T-helper 2 cell (primary cell): ENCODE measurements around the gene FSTL4.
"Not testable (repeated sequence)": the region's sequence is repeated elsewhere in the genome, so short reads cannot be mapped to it uniquely, and the experiment has no call there.

Experiments used
- DNase-seq, 5 experiments: peaks; one replicate each; pipeline versions ENCODE4 v3.0.0 to v3.0.0-alpha.2; 2012 to 2022

FSTL4 gene

DNA sequence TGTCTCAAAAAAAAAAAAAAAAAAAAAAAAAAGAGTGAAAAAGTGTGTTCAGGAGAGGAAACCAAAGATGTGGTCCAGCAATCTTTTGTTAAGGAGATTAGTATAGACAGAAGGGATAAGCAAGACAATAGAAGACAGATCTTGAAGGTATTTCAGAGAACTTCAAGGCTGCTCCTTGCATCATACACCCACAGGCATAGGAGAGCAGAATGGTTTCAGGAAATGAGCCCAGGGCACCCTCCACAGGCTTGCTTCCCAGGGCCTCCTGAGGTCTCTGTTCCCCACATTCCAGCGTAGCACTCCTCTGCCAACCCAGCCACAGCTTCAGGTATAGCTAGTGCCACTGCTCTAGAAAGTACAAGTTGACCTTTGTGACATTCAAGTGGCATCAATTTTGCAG is 65.8 kb downstream of the FSTL4 start:
- DNase-seq: no peak

DNA sequence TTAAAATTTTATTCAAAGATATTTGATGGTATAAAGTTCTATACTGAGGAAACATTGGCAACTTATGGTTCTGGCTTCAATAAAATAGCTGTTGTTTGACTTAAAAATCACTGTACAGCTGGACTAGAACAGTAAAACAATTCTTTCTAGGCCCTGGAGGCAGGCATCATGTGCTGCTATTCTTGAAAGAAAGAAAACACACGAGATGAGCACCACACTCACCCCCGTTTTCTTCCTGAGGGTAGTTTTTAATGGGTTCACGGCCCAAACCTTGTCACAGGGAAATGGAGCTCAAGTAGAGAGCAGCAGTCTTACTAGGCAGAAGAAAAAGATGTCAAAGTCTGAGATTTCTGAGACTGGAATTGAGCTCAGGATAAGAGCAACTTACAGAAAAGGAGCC is 68.0 kb downstream of the FSTL4 start:
- DNase-seq: no peak

DNA sequence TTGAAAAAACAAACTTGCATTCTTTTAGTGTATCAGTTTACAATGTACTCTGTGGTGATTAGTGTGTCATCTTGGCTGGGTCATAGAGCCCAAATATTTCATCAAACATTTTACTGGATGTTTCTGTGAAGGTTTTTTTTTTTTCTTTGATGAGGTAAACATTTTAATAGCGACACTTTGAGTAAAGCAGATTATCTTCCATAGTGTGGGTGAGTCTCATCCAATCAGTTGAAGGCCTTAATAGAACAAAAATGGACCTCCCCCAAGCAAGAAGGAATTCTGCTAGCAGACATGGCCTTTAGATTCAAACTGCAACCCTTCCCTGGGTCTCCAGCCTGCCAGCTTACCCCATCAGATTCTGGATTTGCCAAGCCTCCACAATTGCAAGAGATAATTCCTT is 72.5 kb downstream of the FSTL4 start:
- no peak for DNase-seq

DNA sequence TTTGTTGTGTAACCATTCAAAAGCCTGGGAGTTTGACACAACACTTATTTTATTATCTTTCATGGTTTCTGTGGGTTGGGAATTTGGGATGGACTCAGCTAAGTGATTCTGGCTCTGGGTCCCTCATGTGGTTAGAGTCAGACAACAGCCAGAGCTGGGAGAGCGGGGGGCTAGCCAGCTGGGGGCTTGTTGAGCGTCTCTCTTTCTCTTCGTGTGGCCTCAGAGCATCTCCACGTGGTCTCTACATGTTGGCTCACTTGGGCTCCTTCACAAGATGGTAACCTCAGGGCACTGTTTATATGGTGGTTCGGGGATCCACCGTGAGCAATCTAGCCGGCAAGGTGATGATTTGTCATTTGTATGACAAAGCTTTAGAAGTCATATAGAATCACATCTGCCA is 73.6 kb downstream of the FSTL4 start:
- DNase-seq: no peak

DNA sequence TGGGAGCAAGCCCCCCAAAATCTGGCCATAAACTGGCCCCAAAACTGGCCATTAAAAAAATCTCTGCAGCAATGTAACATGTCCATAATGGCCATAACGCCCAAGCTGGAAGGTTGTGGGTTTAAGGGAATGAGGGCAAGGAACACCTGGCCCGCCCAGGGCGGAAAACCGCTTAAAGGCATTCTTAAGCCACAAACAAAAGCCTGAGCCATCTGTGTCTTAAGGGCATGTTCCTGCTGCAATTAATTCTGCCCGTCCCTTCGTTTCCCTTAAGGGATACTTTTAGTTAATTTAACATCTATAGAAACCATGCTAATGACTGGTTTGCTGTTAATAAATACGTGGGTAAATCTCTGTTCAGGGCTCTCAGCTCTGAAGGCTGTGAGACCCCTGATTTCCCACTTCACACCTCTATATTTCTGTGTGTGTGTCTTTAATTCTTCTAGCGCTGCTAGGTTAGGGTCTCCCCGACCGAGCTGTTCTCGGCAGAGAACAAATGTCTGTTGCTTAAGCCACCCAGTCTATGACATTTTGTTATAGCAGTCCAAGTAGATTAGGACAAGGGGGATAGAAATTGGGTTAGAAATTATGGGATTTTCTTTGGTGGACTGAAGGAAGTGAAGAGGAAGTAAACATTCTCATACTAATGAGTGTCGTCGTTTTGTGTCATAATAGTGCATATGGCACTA is 77.0 kb downstream of the FSTL4 start:
- DNase-seq: not testable (repeated sequence)

DNA sequence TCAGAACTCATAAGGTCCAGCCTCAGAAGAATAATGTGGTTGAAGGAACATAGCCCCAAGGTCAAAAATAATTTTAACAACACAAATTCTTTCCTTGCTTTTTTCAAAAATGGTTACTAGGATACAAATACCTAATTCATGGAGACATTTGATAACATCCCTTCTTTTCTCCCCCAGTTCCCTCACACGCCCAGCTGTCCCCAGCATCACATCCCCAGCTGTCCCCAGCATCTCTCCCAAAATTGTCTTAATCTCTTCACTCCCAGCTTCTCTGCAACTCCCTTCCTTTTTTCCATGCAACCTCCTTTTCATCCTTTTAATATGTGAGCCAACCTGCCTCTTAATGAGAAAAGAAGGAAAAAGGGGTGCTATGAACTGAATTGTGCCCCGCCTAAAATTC is 77.8 kb downstream of the FSTL4 start:
- no peak for DNase-seq

DNA sequence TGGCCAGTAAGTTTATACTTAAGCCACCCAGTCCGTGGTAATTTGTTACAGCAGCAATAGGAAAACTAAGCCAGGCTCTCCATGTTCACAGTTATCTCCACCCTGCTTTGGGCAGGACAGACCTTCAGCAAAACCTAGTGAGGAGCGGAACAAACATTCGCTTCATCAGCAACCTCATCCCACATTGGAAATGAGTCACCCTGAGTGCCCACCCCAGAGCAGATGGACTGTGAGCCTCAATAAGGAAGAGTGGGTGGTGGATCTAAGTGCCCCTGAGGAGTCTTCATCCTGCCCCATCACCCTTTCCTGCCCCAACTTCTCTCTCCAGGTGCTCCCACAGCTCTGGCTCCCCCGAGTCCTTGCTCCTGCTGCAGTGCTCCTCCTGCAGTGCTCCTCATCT is 78.8 kb downstream of the FSTL4 start:
- DNase-seq: no peak

DNA sequence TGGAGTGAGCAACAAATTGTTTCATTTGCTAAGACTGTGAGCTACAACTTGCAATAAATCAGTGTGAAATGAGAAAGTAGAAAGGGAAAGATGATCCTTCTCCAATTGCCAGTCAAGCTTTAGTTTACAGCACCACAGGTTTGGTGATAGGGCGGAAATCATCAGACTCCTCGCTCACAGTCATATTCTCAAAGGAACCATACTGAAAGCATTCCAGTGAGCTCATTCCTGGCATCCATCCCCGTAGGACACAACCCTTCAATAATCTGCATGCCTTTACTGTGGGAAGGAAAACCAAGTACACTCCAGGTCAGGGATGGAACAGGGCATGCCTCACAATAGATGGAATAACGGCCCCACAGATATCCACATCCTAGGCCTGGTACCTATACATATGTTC is 80.7 kb downstream of the FSTL4 start:
- no peak for DNase-seq

DNA sequence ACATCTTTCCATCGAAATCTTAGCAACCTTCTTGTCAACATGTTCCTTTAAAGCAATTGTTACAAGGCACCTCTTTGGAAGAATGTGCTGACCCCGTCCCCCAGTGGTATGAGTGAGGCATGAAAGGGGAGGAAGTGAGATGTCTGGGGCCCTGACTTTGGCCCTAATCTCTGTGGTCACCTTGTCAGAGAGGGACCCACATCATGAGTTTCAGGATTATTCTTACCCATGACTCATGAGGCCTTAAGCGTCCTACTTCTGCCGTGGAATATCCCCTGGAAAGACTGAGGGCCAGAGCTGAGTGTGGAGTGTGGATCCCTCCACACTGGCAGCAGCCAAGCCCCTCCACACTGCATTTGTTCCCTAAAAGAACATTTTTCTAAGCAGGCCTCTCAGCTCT is 81.2 kb downstream of the FSTL4 start:
- no peak for DNase-seq

DNA sequence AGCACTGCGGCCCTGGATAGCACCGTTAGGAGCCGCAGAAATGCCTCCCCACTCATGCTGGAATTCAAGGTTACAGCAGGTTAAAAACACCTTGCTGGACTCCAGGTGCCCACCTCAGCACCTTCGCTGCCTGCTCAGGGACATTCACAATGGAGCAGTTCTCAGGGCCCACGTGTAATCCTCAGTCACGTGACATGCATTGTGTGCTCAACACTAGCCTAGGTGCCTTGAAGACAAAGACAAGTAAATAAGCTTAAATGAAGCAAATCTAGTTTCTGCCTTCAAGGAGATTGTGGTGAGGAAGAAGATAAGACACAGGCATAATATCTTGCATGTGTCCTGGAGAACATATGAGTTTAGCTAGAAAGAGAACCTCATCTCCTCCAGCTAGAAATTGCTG is 82.1 kb downstream of the FSTL4 start:
- peak in 1 of 5 experiments; percentile 56 for DNase-seq

DNA sequence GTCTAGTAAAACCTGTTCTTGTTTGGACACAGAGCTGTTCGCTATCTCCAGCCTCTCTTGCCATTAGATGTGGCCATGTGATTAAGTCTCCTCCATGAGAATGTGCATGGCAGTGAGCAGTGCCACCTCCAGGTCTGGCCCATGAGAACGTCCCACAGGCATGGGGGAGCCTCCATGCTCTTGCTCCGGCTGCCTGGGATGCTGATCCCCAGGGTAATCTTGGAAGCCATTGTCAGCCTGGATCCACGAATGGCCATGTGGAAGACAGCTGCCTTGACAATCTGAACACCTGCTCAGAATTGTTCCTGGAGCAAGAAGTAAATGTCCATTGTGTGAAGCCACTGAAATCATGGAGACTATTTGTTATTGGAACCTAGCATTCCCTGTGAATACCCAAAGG is 83.5 kb downstream of the FSTL4 start:
- no peak for DNase-seq

DNA sequence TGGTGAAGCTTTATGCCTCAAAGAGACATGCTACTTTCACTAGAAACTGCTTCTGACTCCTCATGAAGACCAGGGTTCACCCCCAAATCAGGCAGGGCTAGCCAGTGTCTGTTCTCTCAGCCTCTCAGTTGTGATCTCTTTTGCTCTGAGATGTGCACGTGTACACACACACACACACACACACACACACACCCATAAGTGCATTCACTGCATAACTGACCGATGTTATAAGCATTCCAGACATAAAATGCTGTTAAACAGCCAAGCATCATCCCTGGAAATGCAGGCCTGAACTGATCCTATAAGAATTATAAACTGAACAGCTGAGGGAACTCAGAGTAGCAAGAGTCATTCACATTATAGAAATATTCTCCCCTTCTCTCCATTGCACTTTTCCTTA is 85.0 kb downstream of the FSTL4 start:
- no peak for DNase-seq

DNA sequence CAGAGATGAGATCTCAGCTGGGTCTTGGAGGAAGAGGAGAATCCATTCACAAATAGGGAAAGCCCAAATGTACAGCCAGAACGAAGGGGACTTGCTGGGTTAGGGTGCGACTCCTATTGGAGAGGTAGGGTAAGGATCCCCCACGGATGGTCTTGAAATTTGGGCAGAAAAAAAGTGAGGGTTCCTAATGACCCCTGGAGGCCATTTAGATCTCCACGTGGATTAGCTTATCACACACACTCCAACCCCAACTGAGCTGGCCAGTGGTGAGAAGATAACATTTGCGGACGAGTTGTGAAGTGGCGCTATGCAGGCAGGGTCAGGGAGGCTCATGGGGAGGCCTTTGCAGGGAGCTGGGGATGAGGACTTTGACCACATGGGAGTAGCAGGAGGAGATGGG is 86.0 kb downstream of the FSTL4 start:
- no peak for DNase-seq

DNA sequence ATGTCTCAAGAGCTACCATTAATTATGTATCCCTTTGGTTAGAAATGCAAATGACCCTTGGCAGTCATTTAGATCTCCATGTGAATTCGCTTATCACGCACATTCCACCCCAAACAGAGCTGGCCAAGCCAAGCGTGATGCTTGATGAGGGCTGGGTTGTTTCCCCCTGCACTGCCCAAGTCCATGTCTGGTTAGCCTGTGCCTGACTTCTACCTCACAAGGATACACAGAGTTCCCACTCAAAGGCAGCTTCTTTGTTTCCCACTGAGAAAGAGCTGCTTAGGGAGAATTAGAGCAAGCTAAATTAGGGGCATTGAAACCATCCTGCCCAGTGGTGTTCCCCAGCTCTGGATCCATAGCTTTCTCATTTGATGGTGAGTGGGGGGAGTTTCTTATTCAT is 87.2 kb downstream of the FSTL4 start:
- DNase-seq: no peak

DNA sequence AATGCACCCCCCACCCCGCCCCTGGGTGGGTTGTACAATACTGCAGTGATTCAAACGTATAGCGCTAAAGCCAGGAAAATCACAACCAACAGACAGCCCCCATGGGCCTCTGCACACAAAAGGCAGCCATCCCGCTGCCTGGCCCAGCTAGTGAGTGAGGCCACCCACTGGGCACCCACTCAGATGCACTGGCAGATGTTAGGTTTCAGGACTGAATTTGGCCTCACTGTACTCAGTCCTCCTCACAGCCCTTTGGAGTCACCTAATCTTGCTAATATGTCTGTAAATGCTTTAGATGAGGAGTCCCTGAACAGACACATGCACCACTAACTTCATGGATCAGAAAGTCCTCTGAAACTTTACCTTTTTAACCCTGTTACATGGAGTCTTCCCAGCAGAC is 87.7 kb downstream of the FSTL4 start:
- no peak for DNase-seq

DNA sequence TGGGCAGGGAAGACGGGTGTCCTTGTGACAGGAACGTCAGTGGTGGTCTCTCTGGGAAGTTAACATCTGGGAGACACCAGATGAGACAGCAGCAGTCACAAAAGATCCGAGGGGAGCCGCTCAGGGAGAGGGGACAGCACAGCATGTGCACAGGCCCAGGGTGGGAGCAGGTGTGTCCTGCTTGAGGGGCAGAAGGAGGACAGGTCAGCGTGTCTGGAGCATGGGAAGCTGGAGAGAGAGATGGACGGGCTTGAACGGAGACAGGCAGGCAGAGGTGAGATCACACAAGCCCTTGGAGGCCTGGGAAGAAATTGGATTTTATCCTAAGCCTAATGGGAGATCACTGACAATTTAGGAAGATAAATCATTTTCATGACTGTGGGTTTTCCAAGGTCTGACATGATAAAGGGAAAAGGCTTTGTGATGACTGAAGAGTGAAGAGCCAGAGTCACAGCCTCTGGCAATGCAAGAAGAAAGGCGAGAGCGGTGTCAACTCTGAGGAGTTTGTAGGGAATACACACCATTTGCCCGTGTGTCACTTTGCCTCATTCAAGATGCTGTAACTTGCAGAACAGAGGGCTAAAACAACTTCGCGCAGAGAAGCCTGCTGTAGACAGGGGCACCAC is 88.3 kb downstream of the FSTL4 start:
- no peak for DNase-seq

DNA sequence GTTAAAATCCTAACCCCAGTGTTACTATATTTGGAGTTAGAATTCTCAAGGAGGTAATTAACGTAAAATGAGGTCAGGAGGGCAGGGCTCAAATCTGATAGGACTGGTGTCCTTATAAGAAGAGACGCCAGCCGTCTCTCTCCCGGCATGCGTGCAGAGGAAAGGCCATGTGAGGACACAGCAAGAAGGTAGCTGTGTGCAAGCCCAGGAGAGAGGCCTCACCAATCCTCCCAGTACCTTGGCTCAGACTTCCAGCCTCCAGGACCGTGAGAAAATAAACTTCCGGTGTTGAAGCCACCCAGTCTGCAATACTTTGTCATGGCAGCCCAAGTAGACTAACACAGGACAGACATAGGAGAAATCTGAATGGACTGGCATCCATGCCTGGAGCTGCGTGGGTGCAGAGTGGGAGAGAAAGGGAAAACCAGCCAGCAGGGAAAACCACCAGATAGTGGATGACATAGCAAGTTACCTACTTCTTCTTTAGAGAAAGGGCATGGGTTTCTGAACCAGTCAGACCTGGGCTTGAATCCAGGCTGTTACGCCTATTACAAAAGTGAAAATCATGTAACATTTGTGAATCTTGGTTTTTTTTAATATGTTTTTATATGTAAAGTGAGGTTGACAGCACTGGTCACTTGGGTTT is 89.2 kb downstream of the FSTL4 start:
- no peak for DNase-seq

DNA sequence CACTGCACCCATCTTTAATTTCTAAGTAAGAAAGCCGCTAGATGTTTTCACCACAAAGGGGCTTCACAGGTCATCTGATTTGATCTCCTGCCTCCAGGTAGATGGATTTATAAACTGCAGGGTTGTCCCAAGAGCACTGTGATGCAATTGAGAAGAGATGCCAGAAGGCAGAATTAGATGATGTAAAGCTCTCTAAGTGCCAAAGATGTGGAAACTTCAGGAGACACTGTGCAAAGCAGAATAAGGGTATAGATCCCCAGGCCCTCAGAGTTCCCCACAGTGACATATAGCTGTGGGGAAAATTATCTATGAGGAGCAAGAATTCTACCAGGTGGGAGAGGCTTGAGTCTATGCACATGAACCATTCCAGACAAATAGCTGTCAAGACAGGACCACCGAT is 90.5 kb downstream of the FSTL4 start:
- no peak for DNase-seq

DNA sequence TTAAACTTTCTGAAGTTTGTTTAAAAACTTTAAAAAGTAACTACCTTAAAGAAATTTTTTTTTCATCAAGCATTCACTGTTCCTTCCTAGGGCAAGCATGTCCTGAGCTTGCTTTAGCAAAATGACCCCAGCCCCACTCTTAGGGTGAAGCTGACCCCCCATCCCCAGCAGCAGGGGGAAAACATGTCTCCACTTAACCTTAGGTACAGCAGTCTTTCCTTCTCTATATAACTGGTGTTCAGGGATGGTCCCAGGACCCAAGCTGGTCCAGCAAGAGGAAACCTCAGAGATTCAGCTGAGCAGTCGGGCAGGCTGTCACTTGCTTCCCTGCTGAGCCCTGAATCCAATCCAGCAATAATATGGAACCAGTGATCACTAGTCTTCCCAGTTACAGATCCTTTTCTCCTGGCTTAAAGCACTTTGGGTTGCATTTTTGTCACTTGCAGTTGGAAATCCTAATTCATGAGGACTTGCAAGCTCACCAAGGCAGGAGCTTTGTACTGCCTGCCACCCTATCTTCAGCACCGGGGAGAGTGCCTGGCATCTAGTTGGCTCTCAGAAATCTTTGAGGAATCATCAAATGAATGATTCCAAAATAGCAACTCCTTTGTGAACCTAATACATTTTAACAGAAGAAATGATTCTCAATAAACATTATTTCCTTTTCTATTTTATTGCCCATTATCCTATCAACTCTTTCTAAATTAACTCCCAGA is 91.2 kb downstream of the FSTL4 start:
- no peak for DNase-seq

DNA sequence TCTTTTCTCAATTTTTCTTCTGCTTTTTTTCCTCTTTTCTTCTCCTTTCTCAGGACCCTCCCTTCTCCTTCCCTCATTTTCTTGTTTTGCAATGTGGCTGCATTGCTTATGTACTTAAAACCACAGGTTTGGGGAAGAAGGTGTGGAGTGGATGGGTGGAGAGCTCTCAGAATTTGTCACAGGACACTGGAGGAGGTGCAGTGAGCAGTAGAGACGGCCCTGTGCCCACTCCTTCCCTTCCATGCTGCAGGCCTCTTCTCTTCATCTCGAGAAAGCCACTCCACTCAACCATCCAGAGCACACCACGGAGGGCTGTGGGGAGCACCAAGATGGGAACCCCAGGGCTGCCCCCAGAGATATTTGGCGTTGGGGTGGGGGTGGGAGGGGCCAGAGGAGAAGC is 92.3 kb downstream of the FSTL4 start:
- DNase-seq: no peak

DNA sequence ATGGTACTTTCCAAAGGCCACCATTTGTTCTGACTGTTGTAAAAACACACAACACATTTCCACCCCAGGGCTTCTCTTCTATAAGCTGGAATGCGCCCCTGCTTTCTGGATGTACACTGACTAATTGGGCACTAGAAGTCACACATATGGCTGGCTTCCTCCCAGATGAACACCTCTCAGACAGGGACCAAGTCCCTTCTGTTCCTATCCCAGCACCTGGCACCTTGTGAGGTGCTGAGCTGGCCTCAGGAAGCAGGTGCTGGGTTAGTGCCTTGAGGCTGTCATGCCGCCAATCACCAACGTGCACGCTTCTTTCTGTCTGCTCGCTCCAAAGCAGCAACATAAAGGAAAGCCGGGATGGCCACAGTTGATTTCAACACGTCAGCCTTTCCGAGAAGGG is 93.2 kb downstream of the FSTL4 start:
- DNase-seq: no peak

DNA sequence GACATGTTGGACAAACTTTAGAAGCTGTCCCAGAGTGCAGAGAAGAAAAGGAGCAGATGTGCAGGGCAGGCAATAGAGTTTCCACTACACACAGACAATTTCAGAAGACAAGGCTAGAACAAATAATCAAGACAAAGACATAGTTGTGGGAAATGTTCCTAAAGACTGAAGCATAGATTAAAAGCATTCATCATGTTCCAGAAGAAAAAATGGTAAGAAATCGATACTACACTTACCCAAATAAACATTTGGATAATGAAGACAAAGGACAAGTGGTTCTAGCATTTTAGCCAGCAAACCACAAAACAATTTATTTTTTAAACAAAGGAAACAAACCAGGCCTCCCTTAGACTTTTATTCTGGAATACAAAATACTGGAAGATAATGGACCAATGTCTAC is 97.9 kb downstream of the FSTL4 start:
- no peak for DNase-seq

DNA sequence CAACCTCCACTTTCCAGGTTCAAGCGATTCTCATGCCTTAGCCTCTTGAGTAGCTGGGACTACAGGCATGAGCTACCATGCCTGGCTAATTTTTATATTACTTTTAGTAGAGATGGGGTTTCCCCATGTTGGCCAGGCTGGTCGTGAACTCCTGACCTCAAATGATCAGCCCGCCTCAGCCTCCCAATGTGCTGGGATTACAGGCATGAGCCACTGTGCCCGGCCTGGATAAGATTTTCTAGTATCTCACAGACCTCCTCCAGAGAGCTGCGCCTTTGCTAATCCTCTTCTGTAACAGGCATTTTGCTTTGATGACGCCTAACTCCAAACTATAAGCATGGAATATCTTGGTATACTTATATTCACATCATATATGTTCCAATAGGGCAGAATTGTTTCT is 99.4 kb downstream of the FSTL4 start:
- DNase-seq: no peak
